ENCODE data around the gene MOV10. TPM values are rescaled to one million over a fixed set of nuclear protein-coding genes. Genes with fewer than 3 reads are reported as not detected.

The MOV10 gene
- total and polyA plus RNA-seq, 2 of the 13 experiments (the other 11 are each of a cell fraction or from before 2014, with no cell fraction given), result 56.4 to 58.2 TPM

DNA sequence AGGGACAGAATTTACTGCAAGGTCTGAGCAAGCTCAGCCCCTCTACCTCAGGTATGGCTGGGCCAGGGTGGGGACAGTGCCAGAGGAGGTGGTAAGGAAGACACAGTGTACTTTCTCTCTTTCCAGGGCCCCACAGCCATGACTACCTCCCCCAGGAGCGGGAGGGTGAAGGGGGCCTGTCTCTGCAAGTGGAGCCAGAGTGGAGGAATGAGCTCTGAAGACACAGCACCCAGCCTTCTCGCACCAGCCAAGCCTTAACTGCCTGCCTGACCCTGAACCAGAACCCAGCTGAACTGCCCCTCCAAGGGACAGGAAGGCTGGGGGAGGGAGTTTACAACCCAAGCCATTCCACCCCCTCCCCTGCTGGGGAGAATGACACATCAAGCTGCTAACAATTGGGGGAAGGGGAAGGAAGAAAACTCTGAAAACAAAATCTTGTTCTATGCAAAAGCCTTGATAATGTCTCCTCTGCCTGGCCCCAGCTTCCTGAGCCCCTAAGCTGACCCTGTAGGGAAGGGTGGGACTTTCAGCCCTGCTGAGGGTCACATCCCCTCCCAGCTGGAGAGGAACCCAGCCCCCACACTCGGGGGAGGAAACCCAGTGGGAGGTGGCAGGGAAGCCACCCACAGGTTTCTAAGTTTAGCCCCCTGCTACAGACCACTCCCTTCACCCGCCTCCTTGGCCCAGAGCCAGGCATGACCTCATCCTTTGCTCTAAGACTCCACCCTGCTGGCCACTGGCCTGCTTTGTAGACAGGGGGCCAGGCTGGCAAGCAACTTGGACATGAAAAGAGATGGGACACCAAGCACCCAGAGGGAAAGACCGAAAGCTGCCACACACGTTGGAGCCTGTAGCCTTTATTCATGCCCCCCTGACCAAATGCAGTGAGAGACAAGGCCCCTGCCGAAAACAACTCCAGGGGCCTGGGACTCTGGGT is 26.1 kb downstream of the MOV10 start (continued):
- TF ChIP-seq SSRP1 (CRISPR knock-in tag; IDR thresholded peaks at IDR 0.05) (peak; percentile 90; the same call in 1 of the 2 replicates), NR2F2 (IDR thresholded peaks at IDR 0.05; ENCODE audit: borderline replicate concordance, low read depth) (peak; percentile 15; the same call in 1 of the 2 replicates), NFKB2 (CRISPR knock-in tag; IDR thresholded peaks at IDR 0.05; ENCODE audit: borderline replicate concordance) (0 out of 2 replicates have a peak, but pooled peaks have one; percentile 15), SP140L (CRISPR knock-in tag; IDR thresholded peaks at IDR 0.05; ENCODE audit: borderline replicate concordance) (no peak), MXD4 (CRISPR knock-in tag; IDR thresholded peaks at IDR 0.05) (no peak), MED1 (CRISPR knock-in tag; IDR thresholded peaks at IDR 0.05) (peak; percentile 38; the same call in 1 of the 2 replicates), SMAD3 (CRISPR knock-in tag; IDR thresholded peaks at IDR 0.05) (no peak), ARNT (IDR thresholded peaks at IDR 0.05) (no peak), ZBTB1 (CRISPR knock-in tag; IDR thresholded peaks at IDR 0.05; ENCODE audit: borderline replicate concordance) (no peak), YEATS2 (CRISPR knock-in tag; IDR thresholded peaks at IDR 0.05; ENCODE audit: borderline replicate concordance) (no peak; the same call in 1 of the 2 replicates), SIN3A (IDR thresholded peaks at IDR 0.05; ENCODE audit: borderline replicate concordance, low read depth, low read length) (0 out of 2 replicates have a peak, but pooled peaks have one; percentile 32)
- TF ChIP-seq, protein P1, sequence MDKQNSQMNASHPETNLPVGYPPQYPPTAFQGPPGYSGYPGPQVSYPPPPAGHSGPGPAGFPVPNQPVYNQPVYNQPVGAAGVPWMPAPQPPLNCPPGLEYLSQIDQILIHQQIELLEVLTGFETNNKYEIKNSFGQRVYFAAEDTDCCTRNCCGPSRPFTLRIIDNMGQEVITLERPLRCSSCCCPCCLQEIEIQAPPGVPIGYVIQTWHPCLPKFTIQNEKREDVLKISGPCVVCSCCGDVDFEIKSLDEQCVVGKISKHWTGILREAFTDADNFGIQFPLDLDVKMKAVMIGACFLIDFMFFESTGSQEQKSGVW (CRISPR knock-in tag; IDR thresholded peaks at IDR 0.05; ENCODE audit: borderline replicate concordance), result no peak
- TF ChIP-seq, protein P2, sequence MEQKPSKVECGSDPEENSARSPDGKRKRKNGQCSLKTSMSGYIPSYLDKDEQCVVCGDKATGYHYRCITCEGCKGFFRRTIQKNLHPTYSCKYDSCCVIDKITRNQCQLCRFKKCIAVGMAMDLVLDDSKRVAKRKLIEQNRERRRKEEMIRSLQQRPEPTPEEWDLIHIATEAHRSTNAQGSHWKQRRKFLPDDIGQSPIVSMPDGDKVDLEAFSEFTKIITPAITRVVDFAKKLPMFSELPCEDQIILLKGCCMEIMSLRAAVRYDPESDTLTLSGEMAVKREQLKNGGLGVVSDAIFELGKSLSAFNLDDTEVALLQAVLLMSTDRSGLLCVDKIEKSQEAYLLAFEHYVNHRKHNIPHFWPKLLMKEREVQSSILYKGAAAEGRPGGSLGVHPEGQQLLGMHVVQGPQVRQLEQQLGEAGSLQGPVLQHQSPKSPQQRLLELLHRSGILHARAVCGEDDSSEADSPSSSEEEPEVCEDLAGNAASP (CRISPR knock-in tag; IDR thresholded peaks at IDR 0.05; ENCODE audit: borderline replicate concordance), result no peak
